GM19438 (cell line): ENCODE measurements around the gene SUPT4H1.
A peak's percentile ranks its signal among the peaks of the same experiment; 100 is the strongest.
"Not testable (repeated sequence)": the region's sequence is repeated elsewhere in the genome, so short reads cannot be mapped to it uniquely, and the experiment has no call there.

ENCODE experiments used
- ATAC-seq: cut with Tn5 transposase; IDR thresholded peaks from one replicate; pipeline ENCODE4 v1.9.1; 2021; ENCODE audit warnings: low read depth; ENCODE audit not compliant: unreplicated experiment

SUPT4H1 gene

GRCh38 chr17:58351831-58352595 lies at the start of gene SUPT4H1:
Gene SUPT4H1, minus strand, starts transcription at chr17:58352201. Its CDS starts 66 bp downstream, at chr17:58352135.
- ATAC-seq: peak; percentile 84

- no peak for ATAC-seq
Measured at GRCh38 chr17:58401287-58401686, 49.3 kb upstream of the SUPT4H1 start.

- no peak for ATAC-seq
Measured at GRCh38 chr17:58400826-58401225, 48.8 kb upstream of the SUPT4H1 start.

- ATAC-seq: no peak
Measured at GRCh38 chr17:58399974-58400373, 48.0 kb upstream of the SUPT4H1 start.

- ATAC-seq: no peak
Measured at GRCh38 chr17:58398574-58399266, 46.7 kb upstream of the SUPT4H1 start.

GRCh38 chr17:58397421-58397820 lies 45.4 kb upstream of the SUPT4H1 start:
- not testable (repeated sequence) for ATAC-seq

GRCh38 chr17:58396173-58396572 lies 44.2 kb upstream of the SUPT4H1 start:
- ATAC-seq: no peak

GRCh38 chr17:58394534-58395223 lies 42.7 kb upstream of the SUPT4H1 start:
- no peak for ATAC-seq

- no peak for ATAC-seq
Measured at GRCh38 chr17:58391302-58391984, 39.4 kb upstream of the SUPT4H1 start.

- no peak for ATAC-seq
Measured at GRCh38 chr17:58390884-58391283, 38.9 kb upstream of the SUPT4H1 start.

GRCh38 chr17:58388302-58389190 lies 36.5 kb upstream of the SUPT4H1 start:
- no peak for ATAC-seq

- no peak for ATAC-seq
Measured at GRCh38 chr17:58387834-58388233, 35.8 kb upstream of the SUPT4H1 start.

- no peak for ATAC-seq
Measured at GRCh38 chr17:58386708-58387107, 34.7 kb upstream of the SUPT4H1 start.

- no peak for ATAC-seq
Measured at GRCh38 chr17:58385359-58385899, 33.4 kb upstream of the SUPT4H1 start.

GRCh38 chr17:58384897-58385296 lies 32.9 kb upstream of the SUPT4H1 start:
- no peak for ATAC-seq

GRCh38 chr17:58383892-58384462 lies 32.0 kb upstream of the SUPT4H1 start:
- no peak for ATAC-seq

- no peak for ATAC-seq
Measured at GRCh38 chr17:58382872-58383242, 30.9 kb upstream of the SUPT4H1 start.

GRCh38 chr17:58382108-58382871 lies 30.3 kb upstream of the SUPT4H1 start:
- ATAC-seq: no peak
